ENCODE results near the gene PDS5B.
A peak's percentile ranks its signal among the peaks of the same experiment; 100 is the strongest.
"Not testable (repeated sequence)": the region's sequence is repeated elsewhere in the genome, so short reads cannot be mapped to it uniquely, and the experiment has no call there.

PDS5B gene

DNA sequence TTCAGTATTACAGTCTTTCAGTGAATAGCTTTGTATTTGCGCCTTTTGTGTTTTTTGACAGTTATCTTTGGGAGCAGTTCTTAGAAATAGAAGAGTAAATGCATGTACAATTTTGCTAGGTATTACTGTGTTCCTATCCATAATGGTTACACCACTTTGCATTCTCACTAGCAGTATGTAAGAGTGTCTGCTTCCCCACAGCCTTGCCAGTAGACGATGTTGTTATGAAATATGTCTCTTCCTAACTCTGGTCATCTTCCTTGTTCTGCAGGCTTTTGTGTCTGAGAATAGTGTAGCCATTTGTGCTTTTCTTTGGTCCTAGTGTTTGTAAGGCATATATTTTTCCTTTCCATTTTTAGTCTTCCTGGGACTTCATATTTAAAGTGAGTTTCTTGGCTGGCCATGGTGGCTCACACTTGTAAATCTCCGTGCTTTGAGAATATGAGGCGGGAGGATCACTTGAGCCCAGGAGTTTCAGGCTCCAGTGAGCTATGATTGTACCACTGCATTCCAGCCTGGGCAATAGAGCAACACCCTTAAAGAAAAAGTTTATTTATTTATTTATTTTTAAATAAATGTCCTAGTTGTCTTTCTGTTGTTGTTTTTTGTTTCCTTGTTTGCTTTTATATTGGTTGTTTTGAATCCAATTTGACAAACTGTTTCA is 140.3 kb downstream of the PDS5B start:
- no peak for DNase-seq (ENCODE audit: low spot score)

DNA sequence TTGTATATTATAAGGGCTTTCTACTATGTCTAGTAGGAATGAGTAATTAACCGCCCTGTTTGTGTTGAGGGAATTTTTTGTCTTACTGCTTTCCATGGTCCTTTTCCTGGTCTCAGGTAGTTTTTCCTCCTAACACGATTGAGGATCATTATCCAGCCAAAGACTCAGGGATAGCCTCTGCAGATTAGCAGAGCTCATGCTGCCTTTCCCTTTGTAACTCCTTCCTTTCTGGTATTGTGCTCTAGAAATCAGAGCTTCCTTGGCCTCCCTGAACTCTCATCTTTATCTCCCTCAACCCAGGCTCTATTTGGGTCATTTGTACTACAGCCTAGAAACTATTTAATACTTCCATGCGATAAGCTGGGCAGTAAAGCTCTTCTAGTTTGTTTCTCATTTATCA is 142.1 kb downstream of the PDS5B start:
- no peak for DNase-seq (ENCODE audit: low spot score)

DNA sequence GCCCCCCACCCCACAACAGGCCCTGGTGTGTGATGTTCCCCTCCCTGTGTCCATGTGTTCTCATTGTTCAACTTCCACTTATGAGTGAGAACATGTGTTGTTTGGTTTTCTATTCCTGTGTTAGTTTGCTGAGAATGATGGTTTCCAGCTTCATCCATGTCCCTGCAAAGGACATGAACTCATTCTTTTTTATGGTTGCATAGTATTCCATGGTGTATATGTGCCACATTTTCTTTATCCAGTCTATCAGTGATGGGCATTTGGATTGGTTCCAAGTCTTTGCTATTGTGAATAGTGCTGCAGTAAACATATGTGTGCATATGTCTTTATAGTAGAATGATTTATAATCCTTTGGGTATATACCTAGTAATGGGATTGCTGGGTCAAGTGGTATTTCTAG is 142.8 kb downstream of the PDS5B start:
- DNase-seq (ENCODE audit: low spot score) = not testable (repeated sequence)

- no peak for DNase-seq (ENCODE audit: low spot score)
Observed at GRCh38 chr13:32731074-32731473, 144.8 kb downstream of the PDS5B start.

DNA sequence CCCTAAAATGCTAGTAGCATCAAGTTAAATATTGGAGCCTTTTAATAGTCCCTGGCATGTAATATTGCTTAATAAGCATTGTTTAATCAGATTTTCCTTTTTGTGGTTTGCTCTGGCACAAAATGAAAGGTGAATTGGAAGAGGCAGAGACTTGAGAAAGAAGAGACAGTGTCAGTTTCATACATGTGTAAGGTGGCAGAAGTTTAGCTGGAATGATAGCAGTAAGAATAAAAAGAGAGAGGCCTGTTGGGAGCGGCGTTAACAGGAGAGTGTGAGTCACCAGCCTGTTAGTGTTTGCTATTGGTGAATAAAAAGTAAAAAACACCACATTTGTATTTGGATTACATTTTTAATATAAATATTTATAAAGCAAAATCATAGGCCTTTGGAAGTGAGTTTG is 145.3 kb downstream of the PDS5B start:
- DNase-seq (ENCODE audit: low spot score) = no peak

DNA sequence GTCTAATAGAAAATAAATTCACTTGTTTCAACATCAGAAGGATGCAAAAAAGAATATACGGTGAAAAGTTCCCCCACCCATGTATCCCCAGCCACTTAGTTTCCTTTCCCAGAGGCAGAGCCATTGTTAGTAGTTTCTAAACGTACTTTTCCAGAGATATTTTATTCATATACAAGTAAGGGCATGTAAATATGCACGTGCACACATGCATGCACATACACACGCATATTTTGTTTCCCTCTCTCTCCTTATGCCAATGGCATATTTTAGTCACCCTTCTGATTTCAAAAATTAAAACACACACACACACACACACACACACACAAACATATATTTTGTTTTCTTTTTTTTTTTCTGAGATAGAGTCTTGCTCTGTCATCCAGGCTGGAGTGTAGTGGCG is 147.4 kb downstream of the PDS5B start:
- DNase-seq (ENCODE audit: low spot score) = no peak

GRCh38 chr13:32734511-32734910 is 148.3 kb downstream of the PDS5B start:
- DNase-seq (ENCODE audit: low spot score) = peak; percentile 26

DNA sequence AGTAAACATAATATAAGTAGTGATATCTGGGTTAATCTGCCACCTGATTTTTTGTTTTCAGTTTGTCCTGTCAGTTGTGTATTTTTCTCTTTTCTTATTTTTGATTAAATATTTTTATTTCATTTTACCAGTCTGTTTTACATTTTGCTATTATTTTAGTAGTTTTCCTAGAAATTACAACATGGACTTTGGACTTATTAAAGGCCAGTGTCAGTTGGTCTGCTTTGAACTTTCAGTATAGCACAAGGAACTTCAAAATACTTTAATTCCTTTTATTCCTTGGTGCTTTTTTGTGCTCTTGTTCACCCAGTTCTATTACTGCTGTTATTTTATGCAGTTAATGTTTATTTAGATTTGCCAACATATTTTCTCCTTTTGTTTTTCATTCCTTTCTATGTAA is 149.6 kb downstream of the PDS5B start:
- no peak for DNase-seq (ENCODE audit: low spot score)

GRCh38 chr13:32736648-32737047 is 150.4 kb downstream of the PDS5B start:
- DNase-seq (ENCODE audit: low spot score) = no peak

DNA sequence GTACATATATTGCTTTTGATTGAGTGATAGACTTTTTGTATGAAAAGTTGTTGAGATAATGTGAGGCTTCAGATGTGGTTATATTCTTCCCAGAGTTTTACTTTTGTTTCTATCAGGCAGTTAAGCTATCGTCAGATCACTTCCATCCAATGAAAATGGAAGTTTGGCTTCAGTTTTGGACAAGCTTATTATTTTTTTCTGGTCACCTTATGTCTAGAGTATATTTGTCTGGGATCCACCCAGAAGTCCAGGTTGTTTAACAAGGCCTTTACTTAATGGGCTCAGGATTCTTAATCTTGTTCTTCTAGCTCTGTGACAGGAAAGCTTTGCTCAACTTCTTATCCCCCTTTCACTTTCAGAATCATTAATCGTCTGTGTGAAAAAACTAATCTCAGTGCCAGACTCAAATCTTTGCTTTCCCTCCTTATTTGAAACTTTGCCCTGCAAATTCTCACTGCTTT is 150.9 kb downstream of the PDS5B start:
- no peak for DNase-seq (ENCODE audit: low spot score)

DNA sequence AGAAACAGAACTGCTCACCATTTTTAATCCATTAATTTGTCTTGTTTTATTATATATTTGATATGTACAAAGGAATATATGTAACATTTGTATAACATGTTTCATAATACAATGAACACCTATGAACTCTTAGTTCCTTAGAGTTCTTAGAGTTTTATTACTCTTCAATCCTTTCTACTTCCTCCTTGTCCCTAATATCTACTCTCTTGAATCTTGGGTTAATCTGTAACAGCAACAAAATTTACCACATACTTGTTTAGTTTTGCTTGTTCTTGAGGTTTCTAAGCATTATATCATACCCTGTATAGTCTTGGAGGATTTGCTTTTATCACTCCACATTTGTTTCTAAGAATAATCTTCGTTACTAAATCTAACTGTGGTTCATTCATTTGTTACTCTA is 151.4 kb downstream of the PDS5B start:
- DNase-seq (ENCODE audit: low spot score) = no peak

- no peak for DNase-seq (ENCODE audit: low spot score)
Observed at GRCh38 chr13:32745509-32745908, 159.3 kb downstream of the PDS5B start.

GRCh38 chr13:32746474-32746873 is 160.2 kb downstream of the PDS5B start:
- DNase-seq (ENCODE audit: low spot score) = no peak

DNA sequence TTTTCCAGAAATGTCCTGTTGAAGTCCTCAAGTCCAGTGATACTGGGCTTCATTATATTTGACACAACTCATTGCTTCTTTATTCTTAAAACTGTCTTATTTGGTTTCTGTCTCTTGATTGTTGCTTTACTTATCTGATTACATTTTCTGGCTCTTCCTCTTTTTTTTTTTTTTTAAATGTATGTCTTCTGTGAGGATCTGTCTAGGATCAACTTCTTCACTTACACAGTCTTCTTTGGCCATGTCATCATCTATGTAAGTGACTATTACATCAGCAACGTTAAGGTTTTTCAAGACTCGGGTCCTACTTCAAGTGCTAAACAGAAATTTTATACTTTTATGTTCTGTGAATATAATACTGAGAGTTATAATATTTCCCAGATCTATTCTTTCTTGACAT is 162.1 kb downstream of the PDS5B start:
- no peak for DNase-seq (ENCODE audit: low spot score)

GRCh38 chr13:32751340-32751739 is 165.1 kb downstream of the PDS5B start:
- DNase-seq (ENCODE audit: low spot score) = no peak

DNA sequence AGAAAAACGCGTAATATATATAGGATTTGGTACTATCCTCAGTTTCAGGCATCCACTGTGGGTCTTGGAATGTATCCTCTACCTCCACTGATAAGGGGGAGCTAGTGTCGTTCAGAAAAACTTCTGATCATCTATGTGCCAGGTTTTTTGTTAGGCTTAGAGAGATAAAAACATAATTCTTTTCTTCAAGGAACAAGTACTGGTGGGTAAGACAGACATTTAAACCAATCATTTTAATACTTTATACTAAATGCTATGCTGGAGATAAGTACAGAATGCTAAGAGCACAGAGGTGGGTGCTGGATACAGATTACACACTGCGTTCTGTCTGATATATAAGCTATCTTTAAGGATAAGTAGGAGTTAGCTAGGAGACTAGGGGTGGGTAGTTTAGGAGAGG is 166.1 kb downstream of the PDS5B start:
- DNase-seq (ENCODE audit: low spot score) = no peak

- no peak for DNase-seq (ENCODE audit: low spot score)
Observed at GRCh38 chr13:32752997-32753606, 166.8 kb downstream of the PDS5B start.

GRCh38 chr13:32754179-32754578 is 167.9 kb downstream of the PDS5B start:
- no peak for DNase-seq (ENCODE audit: low spot score)

DNA sequence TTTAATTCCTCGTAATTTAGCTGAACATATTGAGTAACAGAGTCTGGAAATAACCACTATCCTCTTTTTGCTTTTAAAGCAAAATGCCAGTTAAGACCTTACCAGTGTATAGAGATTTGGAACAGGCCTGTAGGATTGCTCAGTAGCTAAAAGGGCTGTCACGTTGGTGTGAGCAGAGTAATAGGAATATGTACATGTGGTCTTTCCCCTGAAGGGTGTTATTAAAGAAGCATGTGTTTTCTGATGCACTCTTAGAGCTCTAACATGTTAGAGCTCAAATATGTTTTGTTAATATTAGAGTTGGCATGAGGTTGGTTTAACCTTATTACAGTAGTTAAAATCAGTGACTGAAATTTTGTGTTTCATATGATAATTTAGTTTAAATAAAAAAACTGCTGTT is 172.9 kb downstream of the PDS5B start:
- no peak for DNase-seq (ENCODE audit: low spot score)

DNA sequence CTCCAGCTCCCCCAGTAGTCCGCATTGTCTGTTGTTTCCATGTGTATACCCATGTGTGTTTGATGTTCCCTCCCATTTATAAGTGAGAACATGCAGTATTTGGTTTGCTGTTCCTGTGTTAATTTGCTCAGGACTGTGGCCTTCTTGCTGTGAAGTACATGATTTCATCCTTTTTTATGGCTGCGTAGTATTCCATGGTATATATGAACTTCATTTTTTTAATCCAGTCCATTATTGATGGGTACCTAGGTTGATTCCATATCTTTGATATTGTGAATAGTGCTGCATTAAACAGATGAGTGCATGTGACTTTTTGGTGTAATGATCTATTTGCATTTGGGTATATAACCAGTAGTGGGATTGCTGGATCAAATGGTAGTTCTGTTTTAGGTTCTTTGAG is 175.2 kb downstream of the PDS5B start:
- DNase-seq (ENCODE audit: low spot score) = no peak

- no peak for DNase-seq (ENCODE audit: low spot score)
Observed at GRCh38 chr13:32779119-32779518, 192.9 kb downstream of the PDS5B start.

GRCh38 chr13:32781906-32782305 is 195.7 kb downstream of the PDS5B start:
- no peak for DNase-seq (ENCODE audit: low spot score)

DNA sequence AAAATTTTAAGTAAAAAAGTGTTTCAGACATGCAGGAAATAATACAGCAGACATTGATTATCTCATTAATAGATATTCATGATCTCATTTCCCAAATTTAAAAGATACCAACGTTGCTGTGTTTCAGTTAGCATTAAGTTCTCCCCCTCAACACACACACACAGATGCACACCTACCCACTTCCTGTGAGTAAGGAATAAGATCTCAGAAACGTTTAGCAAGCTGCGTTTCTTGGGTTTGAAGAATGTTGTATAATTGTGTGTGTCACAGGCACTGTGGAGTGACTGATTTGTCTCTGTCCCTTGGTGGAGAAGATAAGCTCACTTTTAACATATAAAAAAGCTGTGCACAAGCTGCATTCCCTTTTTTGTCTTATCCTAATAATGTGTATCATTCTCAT is 196.8 kb downstream of the PDS5B start:
- DNase-seq (ENCODE audit: low spot score) = no peak

DNA sequence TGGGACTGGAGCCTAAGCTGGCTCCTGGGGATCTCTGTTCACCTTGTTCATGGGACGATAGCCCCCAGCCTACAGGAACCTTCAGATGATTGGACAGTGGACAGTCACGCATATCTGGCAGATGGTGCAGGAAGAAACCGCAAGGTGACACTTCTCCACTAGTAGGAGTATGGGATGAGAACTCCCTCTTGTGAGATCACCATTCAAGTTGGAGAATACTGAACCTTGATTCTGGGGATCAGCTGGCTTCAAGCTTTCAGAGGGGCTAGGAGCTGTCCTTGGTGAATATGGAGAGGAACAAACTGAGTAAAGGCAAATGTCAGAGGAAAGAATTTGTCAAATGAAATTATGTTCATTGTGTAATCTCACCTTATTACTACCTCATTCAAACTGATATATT is 204.5 kb downstream of the PDS5B start:
- DNase-seq (ENCODE audit: low spot score) = no peak
